Kidney (tissue), 14 donors: ENCODE results near the gene TMEM245. TPM values are rescaled to one million over a fixed set of nuclear protein-coding genes. Genes with fewer than 3 reads are reported as not detected.
A peak's percentile ranks its signal among the peaks of the same experiment; 100 is the strongest.

Source experiments
- DNase-seq, 5 donors: peaks; one replicate each; pipeline ENCODE4 v3.0.0-alpha.2; 2013 to 2020
- FAIRE-seq: peaks from 2 replicates; lab custom pipeline; 2012; peaks lifted over from hg19 to GRCh38; lab: Jason Lieb, UNC
- H3K27ac ChIP-seq, 2 donors: one replicate each; pipeline ENCODE4 v1.7.0; 2013; ENCODE audit warnings: low read depth in 2 of 2, low read length in 2 of 2, inconsistent platforms in 1 of 2
- H3K27me3 ChIP-seq: one replicate; pipeline ENCODE4 v1.7.1; 2013; ENCODE audit warnings: low read length, inconsistent platforms; ENCODE audit not compliant: control insufficient read depth, insufficient read depth
- H3K36me3 ChIP-seq, 3 donors: one replicate each; pipeline versions ENCODE4 v1.7.0 to v1.7.1; 2013; ENCODE audit warnings: low read length in 3 of 3, control low read depth in 1 of 3, inconsistent platforms in 1 of 3; ENCODE audit not compliant: insufficient read depth in 3 of 3, control insufficient read depth in 2 of 3
- H3K4me1 ChIP-seq, 3 donors: one replicate each; pipeline versions ENCODE4 v1.7.0 to v1.7.1; 2013; ENCODE audit warnings: low read length in 3 of 3, inconsistent platforms in 1 of 3, low read depth in 1 of 3; ENCODE audit not compliant: control insufficient read depth in 2 of 3, insufficient read depth in 2 of 3
- H3K4me3 ChIP-seq, 3 donors: one replicate each; pipeline versions ENCODE4 v1.7.0 to v1.8.1; 2013; ENCODE audit warnings: low read length in 3 of 3, control low read depth in 1 of 3, inconsistent platforms in 1 of 3
- H3K9ac ChIP-seq, 3 donors: one replicate each; pipeline versions ENCODE4 v1.7.0 to v1.7.1; 2013; ENCODE audit warnings: low read length in 3 of 3, control low read depth in 1 of 3, inconsistent platforms in 1 of 3
- H3K9me3 ChIP-seq, 3 donors: one replicate each; pipeline versions ENCODE4 v1.7.0 to v1.7.1; 2013; ENCODE audit warnings: low read length in 3 of 3, control low read depth in 1 of 3, inconsistent platforms in 1 of 3; ENCODE audit not compliant: control insufficient read depth in 2 of 3, insufficient read depth in 1 of 3
- CTCF ChIP-seq: IDR thresholded peaks from 3 replicates; pipeline ENCODE4 v1.5.1; 2012; ENCODE audit warnings: mild to moderate bottlenecking, moderate library complexity, borderline replicate concordance; ENCODE audit not compliant: insufficient read depth; ENCODE audit errors: extremely low read depth
- intact Hi-C: fragments of 100-400 bp; cut with DNase I; formaldehyde crosslinking; loops from one replicate; pipeline ENCODE4 v1.11.1; 2022
- polyA plus RNA-seq: library from polyadenylated mRNA; stranded (reverse); fragments of 350-450 nt; fragmentation: Illumina TruSeq; extraction: RNeasy Lipid Tissue Mini Kit (QIAGEN cat#74804); gene quantifications from one replicate; pipeline ENCODE4 v1.2.3, GENCODE V29; 2014; ENCODE audit warnings: low read depth, low replicate concordance; ENCODE audit not compliant: insufficient read depth
- total RNA-seq: library from RNA; stranded (reverse); fragmentation: NEBNext Ultra II Directional; extraction: Animal tissue kit (Norgen Biotek cat#: 25700); gene quantifications from one replicate; pipeline ENCODE4 v1.2.1, GENCODE V29; 2021
- donor health status: control.
- donor health status: control.
- donor health status: control.
- donor health status: control.
- donor health status: control.
- donor health status: DM: yes; HTN: yes; CAD: no.
- donor health status: Normal renal cell carcinoma (clear cell type).

The TMEM245 gene
- total and polyA plus RNA-seq, 2 donors from 2014 or later: 23.5 to 69.5 TPM

- TF ChIP-seq CTCF: no peak
- H3K9ac ChIP-seq: no peak overlapping the region
- H3K36me3 ChIP-seq: peaks cover 3 to 6% (median 4%) of the 10 kb centered on the region in 3 donors
- H3K27ac ChIP-seq: peak overlapping the region in 1 of 2 donors; percentile 74
- H3K4me3 ChIP-seq: no peak overlapping the region
- peaks cover 0 to 39% (median 17%) of the 10 kb centered on the region in 3 donors for H3K4me1 ChIP-seq
- no peaks in the 10 kb centered on the region for H3K9me3 ChIP-seq
- FAIRE-seq (no peak), DNase-seq (peak in 2 of 5 donors; percentile 38 to 43)
- H3K27me3 ChIP-seq: no peaks in the 10 kb centered on the region
- intact Hi-C loops: no loop called here
Observed at GRCh38 chr9:109109967-109110328, 9.8 kb downstream of the TMEM245 start.

GRCh38 chr9:109108318-109108717 is 11.4 kb downstream of the TMEM245 start:
- Histone ChIP-seq H3K9me3 (no peaks in the 10 kb centered on the region), H3K36me3 (peaks cover 3 to 10% (median 4%) of the 10 kb centered on the region in 3 donors), H3K27me3 (no peaks in the 10 kb centered on the region), H3K4me3 (no peak overlapping the region), H3K9ac (no peak overlapping the region), H3K4me1 (peaks cover 0 to 31% (median 9%) of the 10 kb centered on the region in 3 donors), H3K27ac (no peak overlapping the region)
- FAIRE-seq (no peak), DNase-seq (no peak)
- TF ChIP-seq CTCF: no peak
- intact Hi-C loops: no loop called here

- FAIRE-seq: no peak
- H3K4me1 ChIP-seq: peaks cover 0 to 28% (median 9%) of the 10 kb centered on the region in 3 donors
- no peak for TF ChIP-seq CTCF
Observed at GRCh38 chr9:109107402-109108240, 12.1 kb downstream of the TMEM245 start.

More at GRCh38 chr9:109107402-109108240, 12.1 kb downstream of the TMEM245 start:
- DNase-seq: no peak
- H3K9ac ChIP-seq: no peak overlapping the region
- H3K27ac ChIP-seq: peak overlapping the region in 1 of 2 donors; percentile 63
- intact Hi-C loops: no loop called here
- no peaks in the 10 kb centered on the region for H3K9me3 ChIP-seq
- no peaks in the 10 kb centered on the region for H3K27me3 ChIP-seq
- H3K36me3 ChIP-seq: peaks cover 3 to 17% (median 4%) of the 10 kb centered on the region in 3 donors
- no peak overlapping the region for H3K4me3 ChIP-seq
